ENCODE measurements around the gene EAF2.

- TF ChIP-seq CTCF (IDR thresholded peaks at IDR 0.05): no peak
- no peak for TF ChIP-seq POLR2AphosphoS5 (IDR thresholded peaks at IDR 0.05)
- TF ChIP-seq POLR2A (IDR thresholded peaks at IDR 0.05): no peak
Observed at GRCh38 chr3:121926380-121926779, 91.4 kb downstream of the EAF2 start.

Data from breast epithelium (tissue), 3 donors.